ENCODE results near the gene COX6A2.

- TF ChIP-seq, protein P1, sequence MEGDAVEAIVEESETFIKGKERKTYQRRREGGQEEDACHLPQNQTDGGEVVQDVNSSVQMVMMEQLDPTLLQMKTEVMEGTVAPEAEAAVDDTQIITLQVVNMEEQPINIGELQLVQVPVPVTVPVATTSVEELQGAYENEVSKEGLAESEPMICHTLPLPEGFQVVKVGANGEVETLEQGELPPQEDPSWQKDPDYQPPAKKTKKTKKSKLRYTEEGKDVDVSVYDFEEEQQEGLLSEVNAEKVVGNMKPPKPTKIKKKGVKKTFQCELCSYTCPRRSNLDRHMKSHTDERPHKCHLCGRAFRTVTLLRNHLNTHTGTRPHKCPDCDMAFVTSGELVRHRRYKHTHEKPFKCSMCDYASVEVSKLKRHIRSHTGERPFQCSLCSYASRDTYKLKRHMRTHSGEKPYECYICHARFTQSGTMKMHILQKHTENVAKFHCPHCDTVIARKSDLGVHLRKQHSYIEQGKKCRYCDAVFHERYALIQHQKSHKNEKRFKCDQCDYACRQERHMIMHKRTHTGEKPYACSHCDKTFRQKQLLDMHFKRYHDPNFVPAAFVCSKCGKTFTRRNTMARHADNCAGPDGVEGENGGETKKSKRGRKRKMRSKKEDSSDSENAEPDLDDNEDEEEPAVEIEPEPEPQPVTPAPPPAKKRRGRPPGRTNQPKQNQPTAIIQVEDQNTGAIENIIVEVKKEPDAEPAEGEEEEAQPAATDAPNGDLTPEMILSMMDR (IDR thresholded peaks at IDR 0.05; ENCODE audit: insufficient read depth, low read length, poor library complexity, severe bottlenecking): no peak
- no peak for TF ChIP-seq EZH2phosphoT487 (conservative IDR thresholded peaks at IDR 0.05; ENCODE audit: low read length)
Measured at GRCh38 chr16:31412750-31413149, 15.4 kb downstream of the COX6A2 start.
